GM12878 (cell line): ENCODE measurements around the gene MRPL12. TPM values are rescaled to one million over a fixed set of nuclear protein-coding genes. Genes with fewer than 3 reads are reported as not detected.

Experiments used
- ATAC-seq: fragments of 200-7000 bp; cut with Tn5 transposase; 3 replicates; pipeline ENCODE4 v1.9.1; 2020; ENCODE audit warnings: mild to moderate bottlenecking, moderate library complexity
- BruUV-seq: library from RNA; stranded (reverse); fragments of 400-500 nt; replicated peaks from 2 replicates; lab custom pipeline; 2021; lab: Mats Ljungman, UMichigan
- CTCF ChIA-PET: fragments of 300-600 bp; sonication (Branson Sonifier 250); formaldehyde crosslinking; extraction: SDS; loops from one replicate; lab custom pipeline; 2021; ENCODE audit warnings: inconsistent platforms; lab: Yijun Ruan, JAX
- POLR2A ChIA-PET: fragments of 350-600 bp; formaldehyde crosslinking; extraction: SDS; loops from one replicate; lab custom pipeline; 2021; ENCODE audit warnings: inconsistent platforms; lab: Charles Lee
- RAD21 ChIA-PET: fragments of 300-600 bp; sonication (Branson Sonifier 250); formaldehyde crosslinking; loops from one replicate; lab custom pipeline; 2023; ENCODE audit warnings: antibody characterized with exemption; ENCODE audit not compliant: unreplicated experiment; lab: Charles Lee
- SMC1A ChIA-PET: fragments of 300-600 bp; sonication (Branson Sonifier 250); formaldehyde crosslinking; loops from one replicate; lab custom pipeline; 2023; ENCODE audit not compliant: unreplicated experiment, uncharacterized antibody; lab: Charles Lee
- DNase-seq: peaks from one replicate; pipeline ENCODE4 v3.0.0-alpha.2; 2011; ENCODE audit warnings: low read depth, low spot score
- FAIRE-seq: peaks from 3 replicates; lab custom pipeline; 2011; peaks lifted over from hg19 to GRCh38; lab: Jason Lieb, UNC
- H2AFZ ChIP-seq: 2 replicates; pipeline ENCODE4 v1.6.0; 2011; ENCODE audit warnings: low read depth, low read length, control low read depth; ENCODE audit not compliant: control insufficient read depth
- H3K27ac ChIP-seq: 2 replicates; pipeline ENCODE4 v1.5.1; 2011; ENCODE audit warnings: control low read depth; ENCODE audit not compliant: control insufficient read depth, insufficient read depth
- H3K27me3 ChIP-seq, 2 experiments: replicated peaks in 1 of 2; 2 replicates each; pipeline versions ENCODE4 v1.6.0 to v1.6.1; 2011; ENCODE audit warnings: low read length in 1 of 2; ENCODE audit not compliant: control insufficient read depth in 2 of 2, insufficient read depth in 2 of 2
- H3K36me3 ChIP-seq, 2 experiments: 2 replicates each; pipeline ENCODE4 v1.5.1; 2011; ENCODE audit warnings: low read length in 1 of 2; ENCODE audit not compliant: control insufficient read depth in 2 of 2, insufficient read depth in 2 of 2
- H3K4me1 ChIP-seq: 2 replicates; pipeline ENCODE4 v1.6.1; 2011; ENCODE audit warnings: mild to moderate bottlenecking, low read length, moderate library complexity, mixed read lengths; ENCODE audit not compliant: control insufficient read depth, insufficient read depth
- H3K4me2 ChIP-seq: 2 replicates; pipeline ENCODE4 v1.6.0; 2011; ENCODE audit warnings: control low read depth; ENCODE audit not compliant: control insufficient read depth, insufficient read depth
- H3K4me3 ChIP-seq: fragments of 200-600 bp; sonication (generic); 2 replicates; pipeline ENCODE4 v1.5.1; 2016
- H3K79me2 ChIP-seq: 2 replicates; pipeline ENCODE4 v1.6.0; 2011; ENCODE audit warnings: low read length; ENCODE audit not compliant: control insufficient read depth, insufficient read depth
- H3K9ac ChIP-seq: 2 replicates; pipeline ENCODE4 v1.8.0; 2011; ENCODE audit warnings: low read length, control low read depth, mixed read lengths; ENCODE audit not compliant: control insufficient read depth, insufficient read depth
- H3K9me3 ChIP-seq: replicated peaks from 3 replicates; pipeline ENCODE4 v1.5.1; 2011; ENCODE audit warnings: mild to moderate bottlenecking, low read length; ENCODE audit not compliant: control insufficient read depth, insufficient read depth
- H4K20me1 ChIP-seq: 2 replicates; pipeline ENCODE4 v1.6.0; 2011; ENCODE audit not compliant: control insufficient read depth, insufficient read depth
- BCL11A ChIP-seq: IDR thresholded peaks from 2 replicates; pipeline ENCODE4 v1.6.1; 2011; ENCODE audit warnings: low read depth, low read length
- CTCF ChIP-seq, 3 experiments: IDR thresholded peaks in 2 of 3; conservative IDR thresholded peaks in 1 of 3; 2 replicates each; pipeline ENCODE4 v1.5.1; 2011; ENCODE audit warnings: low read depth in 3 of 3, low read length in 3 of 3, mild to moderate bottlenecking in 3 of 3, control low read depth in 2 of 3, moderate library complexity in 2 of 3, inconsistent platforms in 1 of 3, mixed read lengths in 1 of 3; ENCODE audit not compliant: control insufficient read depth in 2 of 3, insufficient read depth in 1 of 3; ENCODE audit errors: extremely low read depth in 1 of 3
- FOXK2 ChIP-seq: fragments of 450-650 bp; IDR thresholded peaks from 2 replicates; pipeline ENCODE4 v1.6.1; 2017; ENCODE audit warnings: mild to moderate bottlenecking, moderate library complexity
- HDAC6 ChIP-seq: fragments of 200-600 bp; sonication (generic); IDR thresholded peaks from one replicate; pipeline ENCODE4 v1.8.0; 2017; ENCODE audit warnings: antibody characterized with exemption; ENCODE audit not compliant: unreplicated experiment
- PKNOX1 ChIP-seq: fragments of 450-650 bp; IDR thresholded peaks from 2 replicates; pipeline ENCODE4 v1.6.1; 2016; ENCODE audit warnings: mild to moderate bottlenecking
- POLR2A ChIP-seq: IDR thresholded peaks from 2 replicates; pipeline ENCODE4 v1.6.1; 2011; ENCODE audit warnings: low read depth, mild to moderate bottlenecking, low read length
- POLR2AphosphoS2 ChIP-seq: IDR thresholded peaks from 2 replicates; pipeline ENCODE4 v1.6.1; 2011; ENCODE audit warnings: low read depth, mild to moderate bottlenecking, low read length, improper control_type of control experiment, moderate library complexity
- PRDM15 ChIP-seq: fragments of 450-650 bp; formaldehyde crosslinking; IDR thresholded peaks from 2 replicates; pipeline ENCODE4 v1.4.0; 2020; ENCODE audit warnings: mild to moderate bottlenecking, moderate library complexity
- RB1 ChIP-seq: fragments of 450-650 bp; formaldehyde crosslinking; IDR thresholded peaks from 2 replicates; pipeline ENCODE4 v1.6.1; 2017; ENCODE audit warnings: mild to moderate bottlenecking, borderline replicate concordance
- SMAD5 ChIP-seq: IDR thresholded peaks from 2 replicates; pipeline ENCODE4 v1.6.1; 2016; ENCODE audit warnings: antibody characterized with exemption, low read depth
- SPI1 ChIP-seq: IDR thresholded peaks from 2 replicates; pipeline ENCODE4 v1.6.1; 2011; ENCODE audit warnings: low read depth, mild to moderate bottlenecking, low read length, moderate library complexity, borderline replicate concordance; ENCODE audit not compliant: insufficient read depth
- WGBS: methylation state at CpG from one replicate; pipeline ENCODE4 v1.1.6; 2016; ENCODE audit warnings: low lambda C conversion rate; ENCODE audit not compliant: insufficient replicate concordance, insufficient coverage; ENCODE audit errors: missing lambda C conversion rate; 5-methylcytosine and 5-hydroxymethylcytosine counted together
- in situ Hi-C: fragments of 300-500 bp; cut with MboI; formaldehyde crosslinking; loops from 9 replicates; pipeline ENCODE4 v1.14.3; 2018; ENCODE audit warnings: mixed read lengths
- intact Hi-C: fragments of 100-400 bp; cut with micrococcal nuclease; formaldehyde crosslinking; loops from one replicate; pipeline ENCODE4 v1.14.2; 2022; ENCODE audit not compliant: unreplicated experiment
- polyA plus RNA-seq, 11 experiments: library from polyadenylated mRNA; depleted of rRNA in 4 of 11; unstranded in 6 of 11; stranded (reverse) in 5 of 11; fragments of >200 nt; fragmentation: Nextera tagmentation in 4 of 11; fragmentation: Illumina TruSeq in 1 of 11; extraction: Ambion mirVana in 4 of 11; extraction: Trizol in 1 of 11; gene quantifications; 1 replicate in 1 of 11; 2 replicates in 10 of 11; pipeline versions ENCODE4 v1.2.1 to v1.2.3, GENCODE V29; 2011 to 2016; ENCODE audit warnings: inconsistent platforms in 2 of 11, missing spikeins in 2 of 11, low read depth in 1 of 11
- total RNA-seq, 4 experiments: library from RNA; depleted of rRNA in 3 of 4; stranded (reverse); fragments of >200 nt in 3 of 4; fragmentation: Illumina TruSeq in 1 of 4; extraction: Trizol in 1 of 4; gene quantifications; 2 replicates each; pipeline versions ENCODE4 v1.2.1 to v1.2.3, GENCODE V29; 2013 to 2021

MRPL12 gene
- total and polyA plus RNA-seq, 10 of the 15 experiments (the other 5 are each of a cell fraction or from before 2014, with no cell fraction given) = 1.3 to 269 (median 117) TPM

- TF ChIP-seq SMAD5 = no peak
- no peak for TF ChIP-seq BCL11A
- TF ChIP-seq RB1 = no peak
- TF ChIP-seq CTCF (IDR thresholded peaks at IDR 0.05 in 2 of 3, conservative IDR thresholded peaks at IDR 0.05 in 1 of 3; ENCODE audit: control insufficient read depth in 2 of 3, extremely low read depth in 1 of 3, insufficient read depth in 1 of 3, low read depth in 3 of 3, low read length in 3 of 3) = 0 out of 6 replicates have a peak, but pooled peaks of 2 of the 3 experiments have one; percentile 3 to 7
- no peak for TF ChIP-seq POLR2AphosphoS2
These were observed 3.8 kb downstream of the MRPL12 start (continued) for GRCh38 chr17:81706757-81707624.

GRCh38 chr17:81707725-81708646, 4.8 kb downstream of the MRPL12 start:
- ChIA-PET CTCF (no interaction called here), POLR2A (interaction anchor here (0.6 kb wide), 3 partner anchors 49 to 245 kb away, joined by 3 to 6 read pairs (median 4); no protein-coding TSS in a partner anchor), SMC1A (no interaction called here), RAD21 (no interaction called here)
- ATAC-seq = no peak
- H3K9me3 ChIP-seq = no peaks in the 10 kb centered on the region
- no peak overlapping the region for H3K9ac ChIP-seq
- FAIRE-seq = no peak
- in situ Hi-C loops = no loop called here
- BruUV-seq = no TSS peak
- peaks cover 9 to 23% of the 10 kb centered on the region in 2 experiments for H3K36me3 ChIP-seq
- H3K27ac ChIP-seq = no peak overlapping the region
- H2AFZ ChIP-seq = no peak overlapping the region
- no peaks in the 10 kb centered on the region for H4K20me1 ChIP-seq
- WGBS = 79% methylated on average over 25 of the region's 25 CpGs
- intact Hi-C loops = no loop called here
- no peaks in the 10 kb centered on the region for H3K27me3 ChIP-seq
- no peak overlapping the region for H3K4me3 ChIP-seq
- no peak for DNase-seq
- no peak overlapping the region for H3K4me2 ChIP-seq
- peaks cover 14% of the 10 kb centered on the region for H3K4me1 ChIP-seq
- peaks cover 35% of the 10 kb centered on the region for H3K79me2 ChIP-seq
- TF ChIP-seq SPI1 = no peak
- TF ChIP-seq POLR2A = peak; percentile 48
- TF ChIP-seq SMAD5 = peak; percentile 33; the same call in 1 of the 2 replicates
- TF ChIP-seq PRDM15 (CRISPR knock-in tag) = no peak
- no peak for TF ChIP-seq HDAC6
- TF ChIP-seq FOXK2 = no peak
- TF ChIP-seq PKNOX1 = no peak
